Endothelial cell of umbilical vein (primary cell): ENCODE measurements around the gene NEMP1. TPM values are rescaled to one million over a fixed set of nuclear protein-coding genes. Genes with fewer than 3 reads are reported as not detected.

Experiments
- BruUV-seq: library from RNA; stranded (reverse); fragments of 400-500 nt; replicated peaks from 2 replicates; lab custom pipeline; 2021; lab: Mats Ljungman, UMichigan
- CTCF ChIA-PET: fragments of 300-600, 350-600 bp; sonication (Branson Sonifier 250); formaldehyde crosslinking; loops from one replicate; lab custom pipeline; 2021; ENCODE audit warnings: antibody characterized with exemption, inconsistent platforms; lab: Charles Lee
- POLR2A ChIA-PET: fragments of 300-600, 350-600 bp; sonication (Branson Sonifier 250); formaldehyde crosslinking; loops from one replicate; lab custom pipeline; 2021; ENCODE audit warnings: antibody characterized with exemption, inconsistent platforms; lab: Charles Lee
- DNase-seq: peaks from one replicate; pipeline ENCODE4 v3.0.0-alpha.2; 2011; ENCODE audit warnings: low read depth, low spot score
- FAIRE-seq: peaks from 2 replicates; lab custom pipeline; 2011; peaks lifted over from hg19 to GRCh38; lab: Jason Lieb, UNC
- H2AFZ ChIP-seq: 2 replicates; pipeline ENCODE4 v1.6.0; 2012; ENCODE audit warnings: low read depth, low read length, control low read depth, inconsistent platforms
- H3K27ac ChIP-seq: 2 replicates; pipeline ENCODE4 v1.5.1; 2011; ENCODE audit warnings: low read depth, mild to moderate bottlenecking, control low read depth, low read length, moderate library complexity; ENCODE audit not compliant: insufficient read depth
- H3K27me3 ChIP-seq, 2 experiments: 2 replicates each; pipeline versions ENCODE4 v1.6.0 to v1.6.1; 2011; ENCODE audit warnings: low read length in 2 of 2, mixed read lengths in 1 of 2; ENCODE audit not compliant: control insufficient read depth in 2 of 2, insufficient read depth in 2 of 2
- H3K36me3 ChIP-seq, 2 experiments: 2 replicates in 1 of 2; 3 replicates in 1 of 2; pipeline ENCODE4 v1.5.1; 2011; ENCODE audit warnings: low read length in 2 of 2, mild to moderate bottlenecking in 1 of 2, moderate library complexity in 1 of 2; ENCODE audit not compliant: control insufficient read depth in 2 of 2, insufficient read depth in 2 of 2; ENCODE audit errors: extremely low read depth in 1 of 2
- H3K4me1 ChIP-seq: 3 replicates; pipeline ENCODE4 v1.5.1; 2011; ENCODE audit warnings: mild to moderate bottlenecking, low read length; ENCODE audit not compliant: control insufficient read depth, insufficient read depth; ENCODE audit errors: extremely low read depth
- H3K4me2 ChIP-seq: 2 replicates; pipeline ENCODE4 v1.6.1; 2011; ENCODE audit warnings: low read length, control low read depth, mixed read lengths; ENCODE audit not compliant: insufficient read depth
- H3K4me3 ChIP-seq, 3 experiments: fragments of 200-600 bp in 1 of 3; sonication (generic), shearing (Covaris generic) in 1 of 3; replicated peaks in 1 of 3; 2 replicates each; pipeline ENCODE4 v1.5.1; 2011 to 2016; ENCODE audit warnings: control low read depth in 3 of 3, low read length in 3 of 3, mild to moderate bottlenecking in 2 of 3, inconsistent platforms in 1 of 3, low read depth in 1 of 3, moderate library complexity in 1 of 3; ENCODE audit not compliant: insufficient read depth in 1 of 3
- H3K79me2 ChIP-seq: 2 replicates; pipeline ENCODE4 v1.6.0; 2012; ENCODE audit warnings: low read length, inconsistent platforms; ENCODE audit not compliant: control insufficient read depth, insufficient read depth
- H3K9ac ChIP-seq: replicated peaks from 2 replicates; pipeline ENCODE3; 2011; ENCODE audit warnings: low read length, control low read depth; ENCODE audit not compliant: insufficient read depth; ENCODE audit errors: extremely low read depth
- H3K9me1 ChIP-seq: replicated peaks from 3 replicates; pipeline ENCODE4 v1.6.0; 2011; ENCODE audit warnings: mild to moderate bottlenecking, low read length; ENCODE audit not compliant: control insufficient read depth, insufficient read depth; ENCODE audit errors: extremely low read depth
- H3K9me3 ChIP-seq: replicated peaks from 2 replicates; pipeline ENCODE4 v1.5.1; 2012; ENCODE audit warnings: low read length, inconsistent platforms; ENCODE audit not compliant: control insufficient read depth, insufficient read depth
- H4K20me1 ChIP-seq: replicated peaks from 2 replicates; pipeline ENCODE3; 2011; ENCODE audit warnings: mild to moderate bottlenecking, low read length; ENCODE audit not compliant: control insufficient read depth, insufficient read depth; ENCODE audit errors: extremely low read depth
- EZH2 ChIP-seq: IDR thresholded peaks from 2 replicates; pipeline ENCODE4 v1.6.1; 2012; ENCODE audit warnings: borderline replicate concordance, low read depth, mild to moderate bottlenecking, moderate library complexity, low read length, inconsistent platforms; ENCODE audit not compliant: severe bottlenecking
- FOS ChIP-seq: IDR thresholded peaks from 2 replicates; pipeline ENCODE4 v1.6.1; 2011; ENCODE audit warnings: mild to moderate bottlenecking, low read length, moderate library complexity, borderline replicate concordance; ENCODE audit not compliant: insufficient read depth
- GATA2 ChIP-seq: IDR thresholded peaks from 2 replicates; pipeline ENCODE4 v1.7.0; 2011; ENCODE audit warnings: low read depth, mild to moderate bottlenecking, moderate library complexity, mixed read lengths, low read length; ENCODE audit not compliant: insufficient read length, insufficient read depth
- JUN ChIP-seq: IDR thresholded peaks from 2 replicates; pipeline ENCODE4 v1.6.1; 2011; ENCODE audit warnings: borderline replicate concordance, low read depth; ENCODE audit not compliant: insufficient read length, insufficient read depth
- MAX ChIP-seq: IDR thresholded peaks from 2 replicates; pipeline ENCODE4 v1.6.1; 2011; ENCODE audit not compliant: insufficient read depth, insufficient read length
- MYC ChIP-seq: IDR thresholded peaks from one replicate; pipeline ENCODE4 v1.6.1; 2011; ENCODE audit warnings: mild to moderate bottlenecking, low read depth, low read length
- POLR2A ChIP-seq: IDR thresholded peaks from 2 replicates; pipeline ENCODE4 v1.6.1; 2012; ENCODE audit warnings: low read depth, mild to moderate bottlenecking, control low read depth, low read length
- POLR2AphosphoS5 ChIP-seq: IDR thresholded peaks from 2 replicates; pipeline ENCODE4 v1.6.1; 2012; ENCODE audit warnings: low read depth, mild to moderate bottlenecking, control low read depth, low read length, moderate library complexity; ENCODE audit not compliant: insufficient read depth
- dilution Hi-C: fragments of 300-500 bp; cut with MboI; formaldehyde crosslinking; loops from one replicate; pipeline ENCODE4 v1.15.0; 2019; ENCODE audit warnings: low sequenced_read_pairs; ENCODE audit not compliant: extremely low pct_ligation_motif_present
- intact Hi-C: fragments of 100-400 bp; cut with micrococcal nuclease; formaldehyde crosslinking; loops from one replicate; pipeline ENCODE4 v1.10.0; 2022
- polyA plus RNA-seq, 4 experiments: library from polyadenylated mRNA; depleted of rRNA in 3 of 4; stranded (reverse) in 3 of 4; unstranded in 1 of 4; fragments of >200 nt; gene quantifications; 2 replicates each; pipeline versions ENCODE4 v1.2.1 to v1.2.3, GENCODE V29; 2011 to 2012; ENCODE audit warnings: missing spikeins in 1 of 4
- total RNA-seq: library from RNA; stranded (reverse); gene quantifications from 2 replicates; pipeline ENCODE4 v1.2.3, GENCODE V29; 2021
- TF ChIP-seq, protein P1 (sequence below), 2 donors: IDR thresholded peaks; 1 replicate in 1 of 2; 2 replicates in 1 of 2; pipeline ENCODE4 v1.5.1; 2011; ENCODE audit warnings: low read length in 2 of 2, mild to moderate bottlenecking in 2 of 2, moderate library complexity in 2 of 2, control low read depth in 1 of 2, inconsistent platforms in 1 of 2, low read depth in 1 of 2; ENCODE audit not compliant: insufficient read depth in 1 of 2; ENCODE audit errors: extremely low read depth in 1 of 2

The NEMP1 gene
- total and polyA plus RNA-seq, 2 donors (not counting 3 experiments of a cell fraction or from before 2014, with no cell fraction given) = 10.8 to 21.5 TPM

GRCh38 chr12:57033431-57033830, 45.2 kb downstream of the NEMP1 start:
- no peaks in the 10 kb centered on the region for H4K20me1 ChIP-seq
- H3K36me3 ChIP-seq = no peaks in the 10 kb centered on the region
- CTCF ChIA-PET = no interaction called here
- no peaks in the 10 kb centered on the region for H3K79me2 ChIP-seq
- no peak for FAIRE-seq
- H3K4me3 ChIP-seq = no peak overlapping the region
- TF ChIP-seq POLR2AphosphoS5 (no peak), GATA2 (no peak), FOS (no peak), EZH2 (no peak), MAX (no peak), POLR2A (no peak), MYC (no peak), JUN (no peak)
- TF ChIP-seq, protein P1, sequence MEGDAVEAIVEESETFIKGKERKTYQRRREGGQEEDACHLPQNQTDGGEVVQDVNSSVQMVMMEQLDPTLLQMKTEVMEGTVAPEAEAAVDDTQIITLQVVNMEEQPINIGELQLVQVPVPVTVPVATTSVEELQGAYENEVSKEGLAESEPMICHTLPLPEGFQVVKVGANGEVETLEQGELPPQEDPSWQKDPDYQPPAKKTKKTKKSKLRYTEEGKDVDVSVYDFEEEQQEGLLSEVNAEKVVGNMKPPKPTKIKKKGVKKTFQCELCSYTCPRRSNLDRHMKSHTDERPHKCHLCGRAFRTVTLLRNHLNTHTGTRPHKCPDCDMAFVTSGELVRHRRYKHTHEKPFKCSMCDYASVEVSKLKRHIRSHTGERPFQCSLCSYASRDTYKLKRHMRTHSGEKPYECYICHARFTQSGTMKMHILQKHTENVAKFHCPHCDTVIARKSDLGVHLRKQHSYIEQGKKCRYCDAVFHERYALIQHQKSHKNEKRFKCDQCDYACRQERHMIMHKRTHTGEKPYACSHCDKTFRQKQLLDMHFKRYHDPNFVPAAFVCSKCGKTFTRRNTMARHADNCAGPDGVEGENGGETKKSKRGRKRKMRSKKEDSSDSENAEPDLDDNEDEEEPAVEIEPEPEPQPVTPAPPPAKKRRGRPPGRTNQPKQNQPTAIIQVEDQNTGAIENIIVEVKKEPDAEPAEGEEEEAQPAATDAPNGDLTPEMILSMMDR (IDR thresholded peaks at IDR 0.05; ENCODE audit: extremely low read depth in 1 of 2, insufficient read depth in 1 of 2, low read depth in 1 of 2, low read length in 2 of 2) = no peak
- no peak overlapping the region for H3K27ac ChIP-seq
- no peak overlapping the region for H3K4me2 ChIP-seq
- no peaks in the 10 kb centered on the region for H3K9me1 ChIP-seq
- DNase-seq = no peak
- H3K4me1 ChIP-seq = no peaks in the 10 kb centered on the region
- H3K9ac ChIP-seq = no peak overlapping the region
- H3K9me3 ChIP-seq = no peaks in the 10 kb centered on the region
- BruUV-seq = no TSS peak
- peaks cover 12 to 13% of the 10 kb centered on the region in 2 experiments for H3K27me3 ChIP-seq
- no peak overlapping the region for H2AFZ ChIP-seq
- POLR2A ChIA-PET = no interaction called here
- dilution Hi-C loops = no loop called here
- intact Hi-C loops = no loop called here
